ENCODE results near the gene NSD2. TPM values are rescaled to one million over a fixed set of nuclear protein-coding genes. Genes with fewer than 3 reads are reported as not detected.
"Not testable (repeated sequence)": the region's sequence is repeated elsewhere in the genome, so short reads cannot be mapped to it uniquely, and the experiment has no call there.

The NSD2 gene
- total RNA-seq, 1 donor from 2014 or later: 202 TPM

DNA sequence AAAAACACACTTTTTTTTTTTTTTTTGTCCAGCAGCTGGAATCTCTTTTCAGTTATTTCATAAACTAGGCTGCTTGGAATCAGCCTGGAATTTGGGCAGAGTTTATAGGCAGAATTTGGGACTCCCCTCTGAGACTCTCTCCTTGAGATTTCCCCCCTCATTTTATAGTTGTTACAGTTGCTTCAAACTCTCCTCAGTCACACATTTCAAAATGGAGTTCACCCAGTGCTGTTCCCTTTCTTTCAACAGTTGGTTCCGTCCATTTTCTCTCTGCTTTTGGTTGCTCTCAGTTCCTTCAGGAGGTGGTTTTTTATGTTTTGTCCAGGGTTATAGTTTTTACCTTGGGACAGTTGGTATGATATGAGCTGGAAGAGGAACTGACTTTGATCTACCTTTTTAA, 27.5 kb downstream of the NSD2 start:
- Mint-ChIP-seq H3K27ac (peak overlapping the region; percentile 87), H3K27me3 (ENCODE audit: insufficient read depth) (no peaks in the 10 kb centered on the region), H3K36me3 (ENCODE audit: low read depth) (peaks cover 33% of the 10 kb centered on the region), H3K9me3 (no peaks in the 10 kb centered on the region), H3K4me1 (ENCODE audit: low read depth) (peaks cover 54% of the 10 kb centered on the region), H3K4me3 (no peak overlapping the region)
- intact Hi-C loops (cut with micrococcal nuclease): loop anchor here (1.0 to 2.0 kb wide), 4 partner anchors 25 to 150 kb away; partner anchors contain the start of gene LETM1
- DNase-seq (ENCODE audit: low spot score): no peak

DNA sequence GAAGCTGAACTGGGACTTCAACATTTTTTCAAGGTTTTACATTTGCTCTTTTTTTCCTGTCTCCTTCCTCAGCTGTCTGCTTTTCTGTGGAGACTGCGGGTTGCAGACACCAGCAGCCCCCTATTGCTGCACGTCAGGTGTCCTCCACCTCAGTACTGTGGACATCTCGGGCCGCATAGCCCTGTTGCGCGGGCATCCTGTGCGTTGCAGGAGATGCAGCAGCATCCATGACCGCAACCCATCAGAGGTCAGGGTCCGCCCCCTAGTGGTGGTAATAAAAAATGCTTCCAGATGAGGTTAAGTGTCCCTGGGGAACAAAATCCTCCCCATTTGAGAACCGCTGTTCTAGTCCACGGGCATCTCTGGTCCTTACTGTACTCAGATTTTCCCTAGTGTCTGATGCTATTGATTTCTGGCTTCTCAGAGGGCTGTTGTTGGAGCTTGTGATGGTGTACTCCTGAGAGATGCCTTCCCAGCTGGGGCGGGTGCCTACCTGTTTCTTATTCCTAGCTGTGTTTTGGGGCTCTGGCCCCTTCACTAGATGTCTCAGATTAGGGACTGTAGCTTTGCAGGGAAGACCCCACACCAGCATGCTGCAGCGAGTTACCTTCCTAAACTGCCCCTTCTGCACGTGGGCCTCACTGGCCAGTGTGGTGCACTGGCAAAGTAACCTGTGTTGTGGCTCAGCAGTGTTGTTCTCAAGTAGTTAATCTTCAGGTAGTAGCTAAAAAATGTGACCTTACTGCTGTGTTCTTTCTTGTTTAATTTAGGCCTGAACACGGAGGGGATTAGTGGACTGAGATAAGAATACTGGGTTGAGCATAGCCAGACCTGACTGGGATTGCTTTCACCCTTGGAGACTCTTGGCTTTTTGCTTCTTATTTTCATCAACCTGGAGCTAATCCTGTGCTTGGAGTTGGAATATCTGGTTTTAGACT, 28.2 kb downstream of the NSD2 start:
- intact Hi-C loops (cut with micrococcal nuclease): loop anchor here (1.0 to 2.0 kb wide), 4 partner anchors 26 to 151 kb away; partner anchors contain the start of gene LETM1
- H3K36me3 Mint-ChIP-seq (ENCODE audit: low read depth): peaks cover 35% of the 10 kb centered on the region

DNA sequence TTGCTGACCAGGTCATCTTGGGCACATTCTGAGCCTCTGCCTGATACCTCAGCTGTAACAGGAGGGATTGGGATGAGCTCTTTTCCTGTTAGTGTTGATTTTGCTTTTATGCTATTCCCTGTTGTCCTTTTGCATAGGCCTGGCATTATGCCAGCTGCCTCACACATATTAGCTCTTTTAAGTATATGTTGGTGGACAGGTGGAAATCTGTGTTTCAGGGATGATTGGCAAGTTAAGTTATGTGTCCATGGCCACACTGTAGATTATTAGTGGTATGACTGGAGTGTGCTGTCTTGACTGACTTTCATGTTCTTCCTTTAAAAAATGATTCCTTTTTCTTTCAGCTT, 28.9 kb downstream of the NSD2 start:
- H3K4me3 Mint-ChIP-seq: no peak overlapping the region

More for the DNA sequence above, 28.2 kb downstream of the NSD2 start:
- peak overlapping the region; percentile 87 for H3K27ac Mint-ChIP-seq
- no peaks in the 10 kb centered on the region for H3K9me3 Mint-ChIP-seq
- H3K4me3 Mint-ChIP-seq: no peak overlapping the region
- no peaks in the 10 kb centered on the region for H3K27me3 Mint-ChIP-seq (ENCODE audit: insufficient read depth)
- peaks cover 56% of the 10 kb centered on the region for H3K4me1 Mint-ChIP-seq (ENCODE audit: low read depth)
- peak; percentile 69 for DNase-seq (ENCODE audit: low spot score)

DNA sequence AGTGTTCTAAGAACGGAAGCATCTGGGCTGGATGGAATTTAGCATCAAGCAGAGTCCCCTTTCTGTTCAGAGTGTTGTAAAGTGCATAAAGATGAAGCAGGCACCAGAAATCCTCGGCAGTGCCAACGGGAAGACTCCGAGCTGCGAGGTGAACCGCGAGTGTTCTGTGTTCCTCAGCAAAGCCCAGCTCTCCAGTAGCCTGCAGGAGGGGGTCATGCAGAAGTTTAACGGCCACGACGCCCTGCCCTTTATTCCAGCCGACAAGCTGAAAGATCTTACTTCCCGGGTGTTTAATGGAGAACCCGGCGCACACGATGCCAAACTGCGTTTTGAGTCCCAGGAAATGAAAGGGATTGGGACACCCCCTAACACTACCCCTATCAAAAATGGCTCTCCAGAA, 29.4 kb downstream of the NSD2 start:
- no peak for DNase-seq (ENCODE audit: low spot score)
- H3K36me3 Mint-ChIP-seq (ENCODE audit: low read depth): peaks cover 37% of the 10 kb centered on the region
- H3K4me1 Mint-ChIP-seq (ENCODE audit: low read depth): peaks cover 57% of the 10 kb centered on the region
- intact Hi-C loops (cut with micrococcal nuclease): no loop called here
- H3K27ac Mint-ChIP-seq: no peak overlapping the region
- no peaks in the 10 kb centered on the region for H3K9me3 Mint-ChIP-seq
- H3K4me3 Mint-ChIP-seq: no peak overlapping the region
- no peaks in the 10 kb centered on the region for H3K27me3 Mint-ChIP-seq (ENCODE audit: insufficient read depth)

More for the DNA sequence above, 28.9 kb downstream of the NSD2 start:
- H3K4me1 Mint-ChIP-seq (ENCODE audit: low read depth): peaks cover 57% of the 10 kb centered on the region
- intact Hi-C loops (cut with micrococcal nuclease): no loop called here
- no peaks in the 10 kb centered on the region for H3K9me3 Mint-ChIP-seq
- H3K27me3 Mint-ChIP-seq (ENCODE audit: insufficient read depth): no peaks in the 10 kb centered on the region
- peaks cover 35% of the 10 kb centered on the region for H3K36me3 Mint-ChIP-seq (ENCODE audit: low read depth)
- H3K27ac Mint-ChIP-seq: no peak overlapping the region
- DNase-seq (ENCODE audit: low spot score): no peak

DNA sequence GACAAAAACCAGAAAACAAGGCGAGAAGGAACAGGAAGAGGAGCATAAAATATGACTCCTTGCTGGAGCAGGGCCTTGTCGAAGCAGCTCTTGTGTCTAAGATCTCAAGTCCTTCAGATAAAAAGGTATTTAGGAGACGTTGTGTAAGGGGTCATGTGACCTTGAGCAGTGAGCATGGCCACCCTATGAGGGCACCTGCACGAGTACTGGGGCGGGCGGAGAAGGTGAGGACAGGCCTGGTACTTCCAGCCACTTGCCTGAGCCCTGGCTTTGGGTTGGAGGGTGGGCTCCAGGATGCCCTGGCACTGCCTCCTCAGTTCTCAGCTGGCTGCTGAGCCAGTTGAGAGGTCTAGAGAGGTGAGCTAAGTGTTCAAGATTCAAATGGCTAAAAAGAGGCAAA, 29.9 kb downstream of the NSD2 start:
- peaks cover 59% of the 10 kb centered on the region for H3K4me1 Mint-ChIP-seq (ENCODE audit: low read depth)
- H3K9me3 Mint-ChIP-seq: no peaks in the 10 kb centered on the region
- H3K27me3 Mint-ChIP-seq (ENCODE audit: insufficient read depth): no peaks in the 10 kb centered on the region
- intact Hi-C loops (cut with micrococcal nuclease): no loop called here
- H3K4me3 Mint-ChIP-seq: no peak overlapping the region
- DNase-seq (ENCODE audit: low spot score): no peak
- H3K27ac Mint-ChIP-seq: no peak overlapping the region
- H3K36me3 Mint-ChIP-seq (ENCODE audit: low read depth): peaks cover 39% of the 10 kb centered on the region

DNA sequence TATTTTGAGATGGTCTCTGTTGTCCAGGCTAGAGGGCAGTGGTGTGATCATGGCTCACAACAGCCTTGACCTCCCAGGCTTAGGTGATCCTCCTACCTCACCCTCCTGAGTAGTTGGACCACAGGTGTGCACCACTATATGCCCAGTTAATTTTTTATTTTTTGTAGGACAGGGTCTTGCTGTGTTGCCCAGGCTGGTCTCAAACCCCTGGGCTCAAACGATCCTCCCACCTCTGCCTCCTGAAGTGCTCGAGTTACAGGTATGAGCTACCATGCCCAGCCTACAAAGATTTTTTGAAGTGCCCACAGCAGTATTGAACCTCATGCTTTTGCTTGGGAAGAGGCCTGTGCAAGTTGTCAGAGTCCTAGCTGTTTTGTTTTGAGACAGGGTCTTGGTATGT, 31.1 kb downstream of the NSD2 start:
- peaks cover 42% of the 10 kb centered on the region for H3K36me3 Mint-ChIP-seq (ENCODE audit: low read depth)
- intact Hi-C loops (cut with micrococcal nuclease): no loop called here
- no peak overlapping the region for H3K27ac Mint-ChIP-seq

DNA sequence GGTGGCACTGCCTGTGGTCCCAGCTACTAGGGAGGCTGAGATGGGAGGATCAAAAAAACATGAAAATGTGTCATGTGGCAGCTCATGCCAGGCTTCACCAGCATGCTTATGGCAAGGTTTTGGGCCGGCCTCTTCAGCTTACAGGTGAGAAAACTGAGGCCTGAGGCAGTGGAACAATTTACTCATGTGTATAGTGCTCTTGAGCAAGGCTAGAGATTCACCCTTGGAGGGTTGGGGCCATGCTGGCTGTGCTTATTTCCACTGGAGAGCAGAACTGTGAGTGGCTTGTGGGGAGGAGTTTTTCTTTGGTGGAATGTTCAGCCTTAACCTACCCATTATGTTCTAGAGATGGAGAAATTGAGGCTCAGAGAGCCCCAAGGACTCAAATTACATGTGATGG, 31.8 kb downstream of the NSD2 start:
- H3K36me3 Mint-ChIP-seq (ENCODE audit: low read depth): peaks cover 43% of the 10 kb centered on the region
- DNase-seq (ENCODE audit: low spot score): no peak
- H3K4me3 Mint-ChIP-seq: no peak overlapping the region
- H3K9me3 Mint-ChIP-seq: no peaks in the 10 kb centered on the region
- H3K27me3 Mint-ChIP-seq (ENCODE audit: insufficient read depth): no peaks in the 10 kb centered on the region
- intact Hi-C loops (cut with micrococcal nuclease): no loop called here
- peaks cover 72% of the 10 kb centered on the region for H3K4me1 Mint-ChIP-seq (ENCODE audit: low read depth)
- H3K27ac Mint-ChIP-seq: peak overlapping the region; percentile 64

More for the DNA sequence above, 31.1 kb downstream of the NSD2 start:
- DNase-seq (ENCODE audit: low spot score): no peak
- Mint-ChIP-seq H3K4me1 (ENCODE audit: low read depth) (peaks cover 65% of the 10 kb centered on the region), H3K4me3 (no peak overlapping the region), H3K9me3 (no peaks in the 10 kb centered on the region), H3K27me3 (ENCODE audit: insufficient read depth) (no peaks in the 10 kb centered on the region)

DNA sequence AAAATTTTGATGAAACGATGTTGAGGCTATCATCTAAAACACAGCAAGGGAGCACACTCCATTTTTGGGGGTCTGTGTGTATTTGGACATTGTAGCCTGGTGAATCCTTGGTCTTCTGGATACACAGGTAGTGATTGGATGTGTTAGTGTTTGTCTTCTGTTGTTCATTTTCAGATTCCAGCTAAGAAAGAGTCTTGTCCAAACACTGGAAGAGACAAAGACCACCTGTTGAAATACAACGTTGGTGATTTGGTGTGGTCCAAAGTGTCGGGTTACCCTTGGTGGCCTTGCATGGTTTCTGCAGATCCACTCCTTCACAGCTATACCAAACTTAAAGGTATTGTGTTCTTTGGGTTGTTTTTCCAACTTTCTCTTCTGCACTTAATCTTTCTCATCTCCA, 32.8 kb downstream of the NSD2 start:
- Mint-ChIP-seq H3K36me3 (ENCODE audit: low read depth) (peaks cover 42% of the 10 kb centered on the region), H3K27me3 (ENCODE audit: insufficient read depth) (no peaks in the 10 kb centered on the region), H3K4me3 (no peak overlapping the region), H3K27ac (no peak overlapping the region), H3K9me3 (no peaks in the 10 kb centered on the region), H3K4me1 (ENCODE audit: low read depth) (peaks cover 77% of the 10 kb centered on the region)
- DNase-seq (ENCODE audit: low spot score): no peak
- intact Hi-C loops (cut with micrococcal nuclease): no loop called here

DNA sequence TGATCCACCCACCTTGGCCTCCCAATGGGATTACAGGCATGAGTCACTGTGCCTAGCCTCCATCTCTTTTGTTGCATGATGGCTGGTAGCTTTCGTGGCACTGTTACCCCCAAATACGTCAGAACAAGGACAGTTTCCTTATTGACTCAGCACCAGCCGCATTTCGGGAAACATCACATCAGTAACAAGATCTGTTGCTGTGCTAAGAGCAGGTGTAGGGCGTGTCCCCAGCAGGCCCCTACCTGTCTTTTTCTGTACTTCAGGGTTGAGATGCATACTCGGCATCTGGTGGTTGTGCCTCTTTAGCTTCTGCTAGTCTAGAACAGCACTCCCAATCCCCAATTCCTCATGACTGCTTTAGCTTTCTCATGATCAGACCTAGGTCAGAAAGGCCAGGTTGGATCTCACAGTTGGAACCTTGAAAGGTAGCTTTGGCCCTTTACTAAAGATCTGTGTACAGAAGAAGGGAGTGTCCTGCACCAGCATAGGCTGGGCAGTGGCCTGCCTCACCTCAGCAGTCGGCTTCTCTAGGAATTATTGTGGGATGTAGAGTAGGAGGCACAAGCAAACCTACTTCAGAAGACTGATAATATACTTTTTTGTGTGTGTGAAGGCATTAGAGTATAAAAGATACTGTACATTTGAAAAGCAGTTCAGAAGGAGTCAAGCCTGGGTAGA, 36.8 kb downstream of the NSD2 start:
- peak overlapping the region; percentile 81 for H3K27ac Mint-ChIP-seq
- no peaks in the 10 kb centered on the region for H3K27me3 Mint-ChIP-seq (ENCODE audit: insufficient read depth)
- peaks cover 40% of the 10 kb centered on the region for H3K36me3 Mint-ChIP-seq (ENCODE audit: low read depth)
- H3K9me3 Mint-ChIP-seq: no peaks in the 10 kb centered on the region
- peak overlapping the region; percentile 4 for H3K4me3 Mint-ChIP-seq
- peaks cover 67% of the 10 kb centered on the region for H3K4me1 Mint-ChIP-seq (ENCODE audit: low read depth)
- intact Hi-C loops (cut with micrococcal nuclease): no loop called here
- DNase-seq (ENCODE audit: low spot score): no peak

DNA sequence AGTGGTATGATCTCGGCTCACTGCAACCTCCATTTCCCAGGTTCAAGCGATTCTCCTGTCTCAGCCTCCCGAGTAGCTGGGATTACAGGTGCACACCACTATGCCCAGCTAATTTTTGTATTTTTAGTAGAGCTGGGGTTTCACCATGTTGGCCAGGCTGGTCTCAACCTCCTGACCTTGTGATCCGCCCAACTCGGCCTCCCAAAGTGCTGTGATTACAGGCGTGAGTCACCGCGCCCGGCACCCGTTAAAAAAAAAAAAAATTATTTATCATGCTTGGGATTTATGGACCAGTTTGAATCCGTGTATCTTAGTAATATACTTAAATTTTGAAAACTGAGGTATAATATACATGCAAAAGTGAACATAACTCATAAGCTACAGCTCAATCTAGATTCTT, 38.5 kb downstream of the NSD2 start:
- not testable (repeated sequence) for H3K4me3 Mint-ChIP-seq; H3K27ac Mint-ChIP-seq; H3K9me3 Mint-ChIP-seq; DNase-seq (ENCODE audit: low spot score); H3K27me3 Mint-ChIP-seq (ENCODE audit: insufficient read depth)
- peaks cover 40% of the 10 kb centered on the region for H3K36me3 Mint-ChIP-seq (ENCODE audit: low read depth)
- intact Hi-C loops (cut with micrococcal nuclease): loop anchor here (1.0 to 2.0 kb wide), 2 partner anchors 53 to 161 kb away; partner anchors contain the start of gene LETM1
- H3K4me1 Mint-ChIP-seq (ENCODE audit: low read depth): peaks cover 56% of the 10 kb centered on the region

DNA sequence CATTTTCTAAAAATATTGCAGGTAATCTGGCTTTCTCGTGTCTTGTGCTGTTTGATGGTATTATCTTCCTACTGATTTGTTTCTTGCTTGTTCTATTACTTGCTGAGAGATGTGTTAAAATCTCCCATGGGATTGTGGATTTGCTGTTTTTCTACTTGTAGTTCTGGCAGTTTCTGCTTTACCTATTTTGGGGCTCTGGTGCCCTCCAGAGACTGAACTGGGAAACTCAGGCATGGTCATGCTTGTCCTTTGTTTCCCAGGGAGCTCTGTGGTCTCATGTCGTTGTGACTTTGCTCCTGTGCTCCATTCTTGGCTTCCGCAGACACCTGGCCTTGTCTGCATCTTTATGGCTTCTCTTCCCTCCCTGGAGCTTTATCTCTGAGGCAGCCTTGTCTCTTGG, 39.5 kb downstream of the NSD2 start:
- Mint-ChIP-seq H3K36me3 (ENCODE audit: low read depth) (peaks cover 41% of the 10 kb centered on the region), H3K9me3 (no peaks in the 10 kb centered on the region), H3K4me1 (ENCODE audit: low read depth) (peaks cover 47% of the 10 kb centered on the region), H3K27ac (peak overlapping the region; percentile 84), H3K4me3 (no peak overlapping the region), H3K27me3 (ENCODE audit: insufficient read depth) (no peaks in the 10 kb centered on the region)
- intact Hi-C loops (cut with micrococcal nuclease): loop anchor here (1.0 to 2.0 kb wide), 2 partner anchors 54 to 162 kb away; partner anchors contain the start of gene LETM1
- no peak for DNase-seq (ENCODE audit: low spot score)

DNA sequence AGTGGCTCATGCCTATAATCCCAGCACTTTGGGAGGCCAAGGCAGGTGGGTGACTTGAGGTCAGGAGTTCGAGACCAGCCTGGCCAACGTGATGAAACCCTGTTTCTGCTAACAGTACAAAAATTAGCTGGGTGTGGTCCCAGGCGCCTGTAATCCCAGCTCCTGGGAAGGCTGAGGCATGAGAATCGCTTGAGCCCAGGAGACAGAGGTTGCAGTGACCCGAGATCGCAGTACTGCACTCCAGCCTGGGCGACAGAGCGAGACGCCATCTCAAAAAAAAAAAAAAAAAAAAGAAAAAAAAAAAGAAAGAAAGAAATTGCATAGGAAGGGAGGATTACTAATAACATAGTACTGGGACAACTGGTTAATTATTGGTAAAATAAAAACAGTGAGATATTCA, 40.1 kb downstream of the NSD2 start:
- H3K27me3 Mint-ChIP-seq (ENCODE audit: insufficient read depth); H3K27ac Mint-ChIP-seq; H3K9me3 Mint-ChIP-seq; H3K4me3 Mint-ChIP-seq; DNase-seq (ENCODE audit: low spot score): not testable (repeated sequence)
- H3K36me3 Mint-ChIP-seq (ENCODE audit: low read depth): peaks cover 45% of the 10 kb centered on the region
- H3K4me1 Mint-ChIP-seq (ENCODE audit: low read depth): peaks cover 40% of the 10 kb centered on the region
- intact Hi-C loops (cut with micrococcal nuclease): loop anchor here (2.0 kb wide), 1 partner anchor 55 kb away; the partner anchor contains the start of gene LETM1

DNA sequence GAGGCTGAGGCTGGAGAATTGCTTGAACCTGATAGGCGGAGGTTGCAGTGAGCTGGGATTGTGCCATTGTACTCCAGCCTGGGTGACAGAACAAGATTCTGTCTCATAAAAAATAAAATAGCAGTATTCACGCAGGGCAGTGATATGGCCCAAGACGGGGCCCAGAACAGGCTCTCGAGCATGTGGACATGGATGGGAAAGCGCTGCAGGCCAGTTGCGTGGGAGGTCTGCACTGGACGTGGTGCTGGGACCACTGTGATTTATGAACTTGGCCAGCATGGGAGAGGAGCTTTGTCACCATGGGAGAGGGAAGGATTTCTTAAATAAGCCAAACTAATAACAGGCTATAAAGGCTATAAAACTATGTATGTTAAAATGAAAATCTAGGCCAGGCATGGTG, 51.6 kb downstream of the NSD2 start:
- H3K9me3 Mint-ChIP-seq: no peaks in the 10 kb centered on the region
- no peak for DNase-seq (ENCODE audit: low spot score)
- no peaks in the 10 kb centered on the region for H3K27me3 Mint-ChIP-seq (ENCODE audit: insufficient read depth)
- H3K27ac Mint-ChIP-seq: peak overlapping the region; percentile 26
- intact Hi-C loops (cut with micrococcal nuclease): loop anchor here (5.0 kb wide), 1 partner anchor 34 kb away; no protein-coding TSS in a partner anchor
- H3K4me1 Mint-ChIP-seq (ENCODE audit: low read depth): no peaks in the 10 kb centered on the region
- peaks cover 19% of the 10 kb centered on the region for H3K36me3 Mint-ChIP-seq (ENCODE audit: low read depth)
- H3K4me3 Mint-ChIP-seq: no peak overlapping the region
